Measurements from ENCODE around the gene PRXL2A. TPM values are rescaled to one million over a fixed set of nuclear protein-coding genes. Genes with fewer than 3 reads are reported as not detected.
A peak's percentile ranks its signal among the peaks of the same experiment; 100 is the strongest.

PRXL2A gene
- total RNA-seq, 1 experiment from 2014 or later, result 1.7 TPM

GRCh38 chr10:80421707-80422536 lies 13.6 kb downstream of the PRXL2A start:
- peak overlapping the region; percentile 70 for H3K4me2 ChIP-seq (ENCODE audit: low read depth, low read length, poor library complexity, severe bottlenecking)
- peak overlapping the region; percentile 53 for H3K9ac ChIP-seq (ENCODE audit: low read length)
- peak; percentile 82 for DNase-seq
- peak overlapping the region; percentile 64 for H3K27ac ChIP-seq (ENCODE audit: low read length)
- H3K36me3 ChIP-seq (ENCODE audit: insufficient read depth, low read length), result no peaks in the 10 kb centered on the region
- peak overlapping the region; percentile 51 for H3K4me3 ChIP-seq (ENCODE audit: low read length)
- H3K79me2 ChIP-seq (ENCODE audit: low read length), result no peaks in the 10 kb centered on the region
- peaks cover 18% of the 10 kb centered on the region for H3K4me1 ChIP-seq (ENCODE audit: low read length)
- no peaks in the 10 kb centered on the region for H3K27me3 ChIP-seq (ENCODE audit: low read length)
- peak overlapping the region; percentile 41 for H2AFZ ChIP-seq (ENCODE audit: low read length)
- H4K20me1 ChIP-seq (ENCODE audit: insufficient read depth, low read depth, low read length), result no peaks in the 10 kb centered on the region
- H3K9me3 ChIP-seq (ENCODE audit: low read length), result no peaks in the 10 kb centered on the region
- no peaks in the 10 kb centered on the region for H3K9me2 ChIP-seq (replicated peaks; ENCODE audit: insufficient read depth, low read length)

GRCh38 chr10:80425901-80426300 lies 17.6 kb downstream of the PRXL2A start:
- H3K9me3 ChIP-seq (ENCODE audit: low read length), result no peaks in the 10 kb centered on the region
- H3K9me2 ChIP-seq (replicated peaks; ENCODE audit: insufficient read depth, low read length), result no peaks in the 10 kb centered on the region
- no peaks in the 10 kb centered on the region for H4K20me1 ChIP-seq (ENCODE audit: insufficient read depth, low read depth, low read length)
- no peak for DNase-seq
- H3K9ac ChIP-seq (ENCODE audit: low read length), result no peak overlapping the region
- H3K79me2 ChIP-seq (ENCODE audit: low read length), result no peaks in the 10 kb centered on the region
- H3K27ac ChIP-seq (ENCODE audit: low read length), result no peak overlapping the region
- no peak overlapping the region for H3K4me3 ChIP-seq (ENCODE audit: low read length)
- H2AFZ ChIP-seq (ENCODE audit: low read length), result no peak overlapping the region
- H3K36me3 ChIP-seq (ENCODE audit: insufficient read depth, low read length), result no peaks in the 10 kb centered on the region
- no peaks in the 10 kb centered on the region for H3K27me3 ChIP-seq (ENCODE audit: low read length)
- H3K4me2 ChIP-seq (ENCODE audit: low read depth, low read length, poor library complexity, severe bottlenecking), result no peak overlapping the region
- peaks cover 16% of the 10 kb centered on the region for H3K4me1 ChIP-seq (ENCODE audit: low read length)

GRCh38 chr10:80427541-80427940 lies 19.2 kb downstream of the PRXL2A start:
- Histone ChIP-seq H3K9me3 (ENCODE audit: low read length) (no peaks in the 10 kb centered on the region), H3K9ac (ENCODE audit: low read length) (no peak overlapping the region), H3K27me3 (ENCODE audit: low read length) (no peaks in the 10 kb centered on the region), H3K79me2 (ENCODE audit: low read length) (no peaks in the 10 kb centered on the region), H3K36me3 (ENCODE audit: insufficient read depth, low read length) (no peaks in the 10 kb centered on the region), H3K27ac (ENCODE audit: low read length) (no peak overlapping the region), H3K4me2 (ENCODE audit: low read depth, low read length, poor library complexity, severe bottlenecking) (no peak overlapping the region), H3K4me1 (ENCODE audit: low read length) (no peaks in the 10 kb centered on the region), H2AFZ (ENCODE audit: low read length) (no peak overlapping the region), H3K9me2 (replicated peaks; ENCODE audit: insufficient read depth, low read length) (no peaks in the 10 kb centered on the region), H3K4me3 (ENCODE audit: low read length) (no peak overlapping the region), H4K20me1 (ENCODE audit: insufficient read depth, low read depth, low read length) (no peaks in the 10 kb centered on the region)
- DNase-seq, result no peak

- H3K9me3 ChIP-seq (ENCODE audit: low read length), result no peaks in the 10 kb centered on the region
- H3K27ac ChIP-seq (ENCODE audit: low read length), result no peak overlapping the region
- H3K79me2 ChIP-seq (ENCODE audit: low read length), result no peaks in the 10 kb centered on the region
- no peak overlapping the region for H3K9ac ChIP-seq (ENCODE audit: low read length)
- no peaks in the 10 kb centered on the region for H3K4me1 ChIP-seq (ENCODE audit: low read length)
- H2AFZ ChIP-seq (ENCODE audit: low read length), result no peak overlapping the region
- no peaks in the 10 kb centered on the region for H3K27me3 ChIP-seq (ENCODE audit: low read length)
- no peaks in the 10 kb centered on the region for H3K36me3 ChIP-seq (ENCODE audit: insufficient read depth, low read length)
- DNase-seq, result no peak
- H3K9me2 ChIP-seq (replicated peaks; ENCODE audit: insufficient read depth, low read length), result no peaks in the 10 kb centered on the region
- no peak overlapping the region for H3K4me2 ChIP-seq (ENCODE audit: low read depth, low read length, poor library complexity, severe bottlenecking)
- H3K4me3 ChIP-seq (ENCODE audit: low read length), result no peak overlapping the region
- no peaks in the 10 kb centered on the region for H4K20me1 ChIP-seq (ENCODE audit: insufficient read depth, low read depth, low read length)
Observed at GRCh38 chr10:80429521-80429973, 21.2 kb downstream of the PRXL2A start.

- H3K4me1 ChIP-seq (ENCODE audit: low read length), result no peaks in the 10 kb centered on the region
- DNase-seq, result no peak
- H4K20me1 ChIP-seq (ENCODE audit: insufficient read depth, low read depth, low read length), result no peaks in the 10 kb centered on the region
- H2AFZ ChIP-seq (ENCODE audit: low read length), result no peak overlapping the region
- no peaks in the 10 kb centered on the region for H3K9me3 ChIP-seq (ENCODE audit: low read length)
- no peak overlapping the region for H3K27ac ChIP-seq (ENCODE audit: low read length)
- no peak overlapping the region for H3K4me2 ChIP-seq (ENCODE audit: low read depth, low read length, poor library complexity, severe bottlenecking)
- H3K9me2 ChIP-seq (replicated peaks; ENCODE audit: insufficient read depth, low read length), result no peaks in the 10 kb centered on the region
- no peak overlapping the region for H3K4me3 ChIP-seq (ENCODE audit: low read length)
- no peaks in the 10 kb centered on the region for H3K27me3 ChIP-seq (ENCODE audit: low read length)
- no peaks in the 10 kb centered on the region for H3K36me3 ChIP-seq (ENCODE audit: insufficient read depth, low read length)
- H3K9ac ChIP-seq (ENCODE audit: low read length), result no peak overlapping the region
- no peaks in the 10 kb centered on the region for H3K79me2 ChIP-seq (ENCODE audit: low read length)
Observed at GRCh38 chr10:80433134-80433533, 24.8 kb downstream of the PRXL2A start.

GRCh38 chr10:80436446-80437098 lies 28.2 kb downstream of the PRXL2A start:
- no peaks in the 10 kb centered on the region for H3K4me1 ChIP-seq (ENCODE audit: low read length)
- H3K27me3 ChIP-seq (ENCODE audit: low read length), result no peaks in the 10 kb centered on the region
- no peak overlapping the region for H2AFZ ChIP-seq (ENCODE audit: low read length)
- H3K27ac ChIP-seq (ENCODE audit: low read length), result no peak overlapping the region
- H3K4me3 ChIP-seq (ENCODE audit: low read length), result no peak overlapping the region
- H3K4me2 ChIP-seq (ENCODE audit: low read depth, low read length, poor library complexity, severe bottlenecking), result no peak overlapping the region
- H3K79me2 ChIP-seq (ENCODE audit: low read length), result no peaks in the 10 kb centered on the region
- H3K9me3 ChIP-seq (ENCODE audit: low read length), result no peaks in the 10 kb centered on the region
- no peaks in the 10 kb centered on the region for H3K36me3 ChIP-seq (ENCODE audit: insufficient read depth, low read length)
- H3K9ac ChIP-seq (ENCODE audit: low read length), result no peak overlapping the region
- no peaks in the 10 kb centered on the region for H3K9me2 ChIP-seq (replicated peaks; ENCODE audit: insufficient read depth, low read length)
- no peak for DNase-seq
- H4K20me1 ChIP-seq (ENCODE audit: insufficient read depth, low read depth, low read length), result no peaks in the 10 kb centered on the region

- no peak overlapping the region for H2AFZ ChIP-seq (ENCODE audit: low read length)
- H3K9ac ChIP-seq (ENCODE audit: low read length), result no peak overlapping the region
- DNase-seq, result no peak
- no peak overlapping the region for H3K4me2 ChIP-seq (ENCODE audit: low read depth, low read length, poor library complexity, severe bottlenecking)
- no peaks in the 10 kb centered on the region for H3K4me1 ChIP-seq (ENCODE audit: low read length)
- H3K27ac ChIP-seq (ENCODE audit: low read length), result no peak overlapping the region
- no peaks in the 10 kb centered on the region for H3K9me2 ChIP-seq (replicated peaks; ENCODE audit: insufficient read depth, low read length)
- no peaks in the 10 kb centered on the region for H4K20me1 ChIP-seq (ENCODE audit: insufficient read depth, low read depth, low read length)
- no peaks in the 10 kb centered on the region for H3K27me3 ChIP-seq (ENCODE audit: low read length)
- H3K4me3 ChIP-seq (ENCODE audit: low read length), result no peak overlapping the region
- H3K36me3 ChIP-seq (ENCODE audit: insufficient read depth, low read length), result no peaks in the 10 kb centered on the region
- H3K9me3 ChIP-seq (ENCODE audit: low read length), result no peaks in the 10 kb centered on the region
- no peaks in the 10 kb centered on the region for H3K79me2 ChIP-seq (ENCODE audit: low read length)
Observed at GRCh38 chr10:80437227-80437626, 28.9 kb downstream of the PRXL2A start.

- H3K79me2 ChIP-seq (ENCODE audit: low read length), result no peaks in the 10 kb centered on the region
- no peak overlapping the region for H2AFZ ChIP-seq (ENCODE audit: low read length)
- H3K4me3 ChIP-seq (ENCODE audit: low read length), result no peak overlapping the region
- H3K27ac ChIP-seq (ENCODE audit: low read length), result no peak overlapping the region
- H3K9me3 ChIP-seq (ENCODE audit: low read length), result no peaks in the 10 kb centered on the region
- H4K20me1 ChIP-seq (ENCODE audit: insufficient read depth, low read depth, low read length), result no peaks in the 10 kb centered on the region; the same call in 1 of the 2 replicates
- no peaks in the 10 kb centered on the region for H3K9me2 ChIP-seq (replicated peaks; ENCODE audit: insufficient read depth, low read length)
- H3K4me2 ChIP-seq (ENCODE audit: low read depth, low read length, poor library complexity, severe bottlenecking), result no peak overlapping the region
- no peak overlapping the region for H3K9ac ChIP-seq (ENCODE audit: low read length)
- no peaks in the 10 kb centered on the region for H3K27me3 ChIP-seq (ENCODE audit: low read length)
- DNase-seq, result no peak
- no peaks in the 10 kb centered on the region for H3K36me3 ChIP-seq (ENCODE audit: insufficient read depth, low read length)
- no peaks in the 10 kb centered on the region for H3K4me1 ChIP-seq (ENCODE audit: low read length)
Observed at GRCh38 chr10:80441831-80442230, 33.5 kb downstream of the PRXL2A start.

All from Karpas-422 (cell line).